ENCODE results near the gene FAM89A.
"Not testable (repeated sequence)": the region's sequence is repeated elsewhere in the genome, so short reads cannot be mapped to it uniquely, and the experiment has no call there.

The FAM89A gene

DNA sequence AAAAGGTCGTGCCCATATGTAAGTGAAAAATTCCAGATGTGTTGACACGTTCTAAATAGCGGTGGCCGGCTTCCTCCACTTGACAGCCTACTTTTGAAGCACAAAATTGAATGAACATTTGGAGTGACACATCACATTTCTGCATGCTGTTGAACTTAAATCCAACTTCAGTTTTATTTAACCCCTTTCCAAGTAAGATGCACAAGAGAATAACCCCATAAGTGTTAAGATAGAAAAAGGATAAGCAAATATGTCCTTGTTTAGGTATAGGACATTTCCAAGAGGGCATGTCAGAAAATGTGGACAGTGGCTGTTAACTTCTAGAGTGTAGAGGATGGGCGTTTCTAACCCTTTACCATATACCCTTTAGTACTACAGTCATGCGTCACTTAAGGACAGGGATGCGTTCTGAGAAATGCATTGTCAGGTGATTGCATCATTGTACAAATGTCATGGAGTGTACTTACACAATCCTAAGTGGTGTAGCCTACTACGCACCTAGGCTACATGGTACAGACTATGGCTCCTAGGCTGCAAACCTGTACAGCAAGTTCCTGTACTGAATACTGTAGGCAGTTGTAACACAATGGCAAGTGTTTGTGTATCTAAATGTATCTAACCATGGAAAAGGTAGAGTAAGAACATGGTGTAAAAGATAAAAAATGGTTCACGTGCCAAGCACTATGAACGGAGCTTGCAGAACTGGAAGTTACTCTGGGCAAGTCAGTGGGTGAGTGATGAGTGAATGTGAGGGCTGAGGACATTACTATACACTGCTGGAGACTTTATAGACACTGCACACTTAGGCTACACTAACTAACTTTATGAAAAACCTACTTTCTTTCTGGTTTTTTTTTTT lies 9.3 kb upstream of the FAM89A start:
- TF ChIP-seq, protein P1, sequence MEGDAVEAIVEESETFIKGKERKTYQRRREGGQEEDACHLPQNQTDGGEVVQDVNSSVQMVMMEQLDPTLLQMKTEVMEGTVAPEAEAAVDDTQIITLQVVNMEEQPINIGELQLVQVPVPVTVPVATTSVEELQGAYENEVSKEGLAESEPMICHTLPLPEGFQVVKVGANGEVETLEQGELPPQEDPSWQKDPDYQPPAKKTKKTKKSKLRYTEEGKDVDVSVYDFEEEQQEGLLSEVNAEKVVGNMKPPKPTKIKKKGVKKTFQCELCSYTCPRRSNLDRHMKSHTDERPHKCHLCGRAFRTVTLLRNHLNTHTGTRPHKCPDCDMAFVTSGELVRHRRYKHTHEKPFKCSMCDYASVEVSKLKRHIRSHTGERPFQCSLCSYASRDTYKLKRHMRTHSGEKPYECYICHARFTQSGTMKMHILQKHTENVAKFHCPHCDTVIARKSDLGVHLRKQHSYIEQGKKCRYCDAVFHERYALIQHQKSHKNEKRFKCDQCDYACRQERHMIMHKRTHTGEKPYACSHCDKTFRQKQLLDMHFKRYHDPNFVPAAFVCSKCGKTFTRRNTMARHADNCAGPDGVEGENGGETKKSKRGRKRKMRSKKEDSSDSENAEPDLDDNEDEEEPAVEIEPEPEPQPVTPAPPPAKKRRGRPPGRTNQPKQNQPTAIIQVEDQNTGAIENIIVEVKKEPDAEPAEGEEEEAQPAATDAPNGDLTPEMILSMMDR (IDR thresholded peaks at IDR 0.05; ENCODE audit: extremely low read depth, missing control alignments), result no peak
- no peak for DNase-seq (ENCODE audit: low spot score)

DNA sequence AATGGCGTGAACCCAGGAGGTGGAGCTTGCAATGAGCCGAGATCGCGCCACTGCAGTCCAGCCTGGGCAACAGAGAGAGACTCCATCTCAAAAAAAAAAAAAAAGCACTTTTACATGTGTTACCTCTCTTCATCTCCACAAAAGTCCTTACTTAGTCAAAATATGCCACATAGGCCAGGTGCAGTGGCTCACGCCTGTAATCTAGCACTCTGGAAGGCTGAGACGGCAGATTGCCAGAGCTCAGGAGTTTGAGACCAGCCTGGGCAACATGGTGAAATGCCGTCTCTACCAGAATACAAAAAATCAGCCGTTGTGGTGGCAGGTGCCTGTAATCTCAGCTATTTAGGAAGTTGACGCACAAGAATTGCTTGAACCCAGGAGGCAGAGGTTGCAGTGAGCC lies 8.4 kb upstream of the FAM89A start:
- not testable (repeated sequence) for DNase-seq (ENCODE audit: low spot score)

DNA sequence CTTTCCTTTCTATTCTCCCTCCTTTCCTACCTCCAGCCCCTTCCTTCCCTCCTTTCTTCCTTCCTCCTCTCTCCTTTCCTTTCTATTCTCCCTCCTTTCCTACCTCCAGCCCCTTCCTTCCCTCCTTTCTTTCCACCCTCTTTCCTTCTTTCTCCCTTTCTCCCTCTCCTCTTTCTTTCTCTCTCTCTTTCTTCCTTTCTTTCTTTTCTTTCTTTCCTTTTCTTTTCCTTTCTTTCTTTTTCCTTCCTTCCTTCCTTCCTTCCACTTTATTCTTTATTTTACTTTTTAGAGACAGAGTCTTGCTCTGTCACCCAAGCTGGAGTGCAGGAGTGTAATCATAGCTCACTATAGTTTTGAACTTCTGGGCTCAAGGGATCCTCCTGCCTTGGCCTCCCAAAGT lies 7.5 kb upstream of the FAM89A start:
- not testable (repeated sequence) for DNase-seq (ENCODE audit: low spot score)

DNA sequence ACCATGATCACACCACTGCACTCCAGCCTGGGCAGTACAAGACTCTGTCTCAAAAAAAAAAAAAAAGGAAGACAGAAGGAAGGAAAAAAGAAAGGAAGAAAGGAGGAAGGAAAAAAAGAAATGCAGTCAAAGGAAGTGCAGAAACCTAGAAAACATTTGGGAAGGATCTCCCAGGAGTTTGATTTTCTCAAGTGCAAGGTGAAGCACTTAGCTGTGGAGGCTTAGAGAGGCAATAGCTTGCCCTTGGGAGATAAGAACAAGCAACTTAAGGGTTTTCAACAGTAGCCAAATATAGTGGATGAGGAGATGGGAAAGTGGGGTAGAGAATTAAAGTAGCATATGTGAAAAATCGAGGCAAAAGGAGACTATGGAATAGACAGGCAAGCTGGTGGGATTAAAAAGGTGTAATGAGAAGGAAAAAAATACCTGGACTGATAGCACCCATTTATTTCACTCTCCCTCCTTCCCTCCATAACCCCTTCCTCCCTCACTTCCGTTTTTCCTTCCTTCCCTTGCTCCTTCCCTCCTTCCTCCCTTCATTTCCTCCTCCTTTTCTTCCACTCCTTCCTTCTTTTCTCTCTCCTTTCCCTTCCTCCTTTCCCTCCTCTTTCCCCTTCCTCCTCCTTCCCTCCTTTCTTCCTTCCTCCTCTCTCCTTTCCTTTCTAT lies 6.8 kb upstream of the FAM89A start:
- TF ChIP-seq, protein P1 (IDR thresholded peaks at IDR 0.05; ENCODE audit: extremely low read depth, missing control alignments), result no peak
- no peak for DNase-seq (ENCODE audit: low spot score)

DNA sequence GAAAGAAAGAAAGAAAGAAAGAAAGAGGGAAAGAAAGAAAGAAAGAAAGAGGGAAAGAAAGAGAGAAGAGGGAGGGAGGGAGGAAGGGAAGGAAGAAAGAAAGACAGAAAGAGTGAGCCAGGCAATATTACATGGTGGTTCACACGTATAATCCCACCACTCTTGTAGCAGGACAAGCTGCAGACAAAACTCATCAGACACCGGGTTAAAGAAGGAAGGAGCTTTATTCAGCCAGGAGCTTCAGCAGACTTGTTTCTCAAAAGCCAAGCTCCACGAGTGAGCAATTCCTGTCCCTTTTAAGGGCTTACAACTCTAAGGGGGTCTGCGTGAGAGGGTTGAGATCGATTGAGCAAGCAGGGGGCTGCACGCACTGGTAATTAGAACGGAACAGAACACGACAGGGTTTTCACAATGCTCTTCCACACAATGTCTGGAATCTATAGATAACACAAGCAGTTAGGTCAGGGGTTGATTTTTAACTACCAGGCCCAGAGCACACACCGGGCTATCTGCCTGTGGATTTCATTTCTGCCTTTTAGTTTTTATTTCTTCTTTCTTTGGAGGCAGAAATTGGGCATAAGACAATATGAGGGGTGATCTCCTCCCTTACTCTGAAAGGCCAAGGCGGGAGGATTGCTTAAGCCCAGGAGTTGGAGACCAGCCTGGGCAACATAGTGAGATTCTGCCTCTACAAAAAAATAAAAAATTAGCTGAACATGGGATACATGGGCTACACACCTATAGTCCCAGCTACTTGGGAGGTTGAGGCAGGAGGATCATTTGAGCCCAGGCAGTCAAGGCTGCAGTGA lies 6.1 kb upstream of the FAM89A start:
- DNase-seq (ENCODE audit: low spot score), result not testable (repeated sequence)

DNA sequence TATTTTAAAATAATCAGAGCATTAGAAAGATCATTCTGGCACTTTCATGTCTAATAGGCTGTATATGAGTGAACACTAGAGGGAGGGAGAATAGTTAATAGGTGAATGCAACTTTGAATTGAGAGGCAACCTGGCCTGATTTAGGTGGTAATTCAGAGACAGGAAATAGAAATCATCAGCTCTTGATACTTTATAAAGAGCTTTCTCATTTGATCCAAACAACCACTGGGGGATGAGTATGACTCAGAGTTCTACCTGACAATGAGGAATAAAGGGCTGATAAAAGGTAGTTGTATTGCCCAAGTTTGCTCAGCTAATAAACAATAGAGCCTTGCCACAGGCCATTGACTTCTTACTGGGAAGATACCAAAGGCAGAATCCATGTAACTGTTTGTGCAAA lies 5.2 kb upstream of the FAM89A start:
- TF ChIP-seq, protein P1 (IDR thresholded peaks at IDR 0.05; ENCODE audit: extremely low read depth, missing control alignments), result no peak
- DNase-seq (ENCODE audit: low spot score), result no peak

DNA sequence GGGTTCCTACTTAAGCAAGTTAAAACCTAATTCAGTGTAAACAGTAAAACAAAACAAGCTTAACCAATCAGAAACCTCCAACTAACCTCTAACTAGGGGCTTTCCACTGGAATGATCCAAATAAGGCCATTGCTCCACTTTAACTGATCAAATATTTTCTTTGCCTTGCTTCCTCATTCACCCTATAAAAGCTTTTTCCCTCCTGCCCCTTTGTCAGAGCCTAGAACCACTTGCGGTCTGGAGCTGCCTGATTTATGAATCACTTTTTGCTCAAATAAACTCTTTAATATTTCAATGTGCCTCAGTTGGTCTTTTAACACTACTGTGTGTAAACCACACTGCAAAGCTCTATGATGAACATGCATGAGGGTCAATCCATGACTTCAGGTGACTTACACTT lies 4.5 kb upstream of the FAM89A start:
- no peak for DNase-seq (ENCODE audit: low spot score)
- TF ChIP-seq, protein P1 (IDR thresholded peaks at IDR 0.05; ENCODE audit: extremely low read depth, missing control alignments), result no peak

DNA sequence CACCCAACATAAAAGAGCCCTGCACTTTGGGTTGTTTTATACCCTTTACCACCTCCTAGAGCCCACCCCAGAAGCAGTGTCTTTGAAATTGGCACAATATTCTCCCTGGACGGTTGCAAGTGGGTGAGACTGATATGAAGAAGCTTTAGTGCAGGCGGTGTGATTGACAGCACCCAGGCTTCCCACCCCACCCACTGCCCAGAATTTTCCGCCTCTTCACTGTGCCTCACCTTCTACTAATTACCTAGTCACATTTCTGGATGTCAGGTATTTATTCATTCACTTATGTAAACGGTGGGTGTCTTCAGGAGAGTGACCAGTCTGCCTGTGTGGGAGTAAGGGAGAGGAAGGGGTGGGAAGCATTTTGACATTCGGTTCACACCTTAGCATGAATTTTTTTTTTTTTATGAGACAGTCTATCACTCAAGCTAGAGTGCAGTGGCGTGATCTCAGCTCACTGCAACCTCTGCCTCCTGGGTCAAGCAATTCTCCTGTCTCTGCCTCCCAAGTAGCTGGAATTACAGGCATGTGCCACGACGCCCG lies 1.7 kb upstream of the FAM89A start:
- DNase-seq (ENCODE audit: low spot score), result no peak
- TF ChIP-seq, protein P1 (IDR thresholded peaks at IDR 0.05; ENCODE audit: extremely low read depth, missing control alignments), result no peak
